Subcutaneous adipose tissue (tissue), 4 donors: Measurements from ENCODE around the gene CLDN15. TPM values are rescaled to one million over a fixed set of nuclear protein-coding genes. Genes with fewer than 3 reads are reported as not detected.

ENCODE experiments used
- small RNA-seq: library from RNA; depleted of rRNA; stranded (forward); fragments of <200 nt; gene quantifications from one replicate; pipeline ENCODE3, GENCODE V24; 2016
- total RNA-seq, 4 donors: library from RNA; depleted of rRNA; stranded (reverse); fragments of >200 nt; gene quantifications; one replicate each; pipeline ENCODE4 v1.1.0, GENCODE V29; 2016
- TF ChIP-seq, protein P1 (sequence below): fragments of 450-650 bp; IDR thresholded peaks from one replicate; pipeline ENCODE4 v1.5.1; 2016; ENCODE audit warnings: low read depth, mild to moderate bottlenecking, control low read depth, antibody characterized with exemption, moderate library complexity

Gene CLDN15
- total RNA-seq, 4 donors from 2014 or later, result 12.1 to 29.8 (median 17.9) TPM

DNA sequence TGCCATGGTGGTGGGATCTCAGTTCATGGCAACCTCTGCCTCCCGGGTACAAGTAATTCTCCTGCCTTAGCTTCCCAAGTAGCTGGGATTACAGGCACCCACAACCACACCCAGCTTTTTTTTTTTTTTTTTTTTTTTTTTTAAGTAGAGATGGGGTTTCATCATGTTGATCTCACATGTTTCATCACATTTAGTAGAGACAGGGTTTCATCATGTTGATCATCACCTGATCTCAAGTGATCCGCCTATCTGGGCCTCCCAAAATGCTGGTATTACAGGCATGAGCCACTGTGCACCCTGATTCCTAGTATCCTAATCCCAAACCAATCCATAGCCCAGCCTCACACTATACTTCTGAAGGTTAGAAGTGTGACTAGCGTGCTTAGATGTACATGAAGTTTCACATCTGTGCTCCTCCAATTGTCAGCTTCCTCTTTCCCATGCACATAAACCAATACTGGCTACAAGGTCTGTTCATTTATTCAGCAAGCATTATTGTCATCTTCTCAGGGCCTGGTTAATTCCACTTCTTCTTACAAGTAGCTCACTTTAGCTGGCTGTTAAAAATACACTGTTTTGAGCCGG is 50.7 kb downstream of the CLDN15 start:
- TF ChIP-seq, protein P1, sequence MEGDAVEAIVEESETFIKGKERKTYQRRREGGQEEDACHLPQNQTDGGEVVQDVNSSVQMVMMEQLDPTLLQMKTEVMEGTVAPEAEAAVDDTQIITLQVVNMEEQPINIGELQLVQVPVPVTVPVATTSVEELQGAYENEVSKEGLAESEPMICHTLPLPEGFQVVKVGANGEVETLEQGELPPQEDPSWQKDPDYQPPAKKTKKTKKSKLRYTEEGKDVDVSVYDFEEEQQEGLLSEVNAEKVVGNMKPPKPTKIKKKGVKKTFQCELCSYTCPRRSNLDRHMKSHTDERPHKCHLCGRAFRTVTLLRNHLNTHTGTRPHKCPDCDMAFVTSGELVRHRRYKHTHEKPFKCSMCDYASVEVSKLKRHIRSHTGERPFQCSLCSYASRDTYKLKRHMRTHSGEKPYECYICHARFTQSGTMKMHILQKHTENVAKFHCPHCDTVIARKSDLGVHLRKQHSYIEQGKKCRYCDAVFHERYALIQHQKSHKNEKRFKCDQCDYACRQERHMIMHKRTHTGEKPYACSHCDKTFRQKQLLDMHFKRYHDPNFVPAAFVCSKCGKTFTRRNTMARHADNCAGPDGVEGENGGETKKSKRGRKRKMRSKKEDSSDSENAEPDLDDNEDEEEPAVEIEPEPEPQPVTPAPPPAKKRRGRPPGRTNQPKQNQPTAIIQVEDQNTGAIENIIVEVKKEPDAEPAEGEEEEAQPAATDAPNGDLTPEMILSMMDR, result no peak

DNA sequence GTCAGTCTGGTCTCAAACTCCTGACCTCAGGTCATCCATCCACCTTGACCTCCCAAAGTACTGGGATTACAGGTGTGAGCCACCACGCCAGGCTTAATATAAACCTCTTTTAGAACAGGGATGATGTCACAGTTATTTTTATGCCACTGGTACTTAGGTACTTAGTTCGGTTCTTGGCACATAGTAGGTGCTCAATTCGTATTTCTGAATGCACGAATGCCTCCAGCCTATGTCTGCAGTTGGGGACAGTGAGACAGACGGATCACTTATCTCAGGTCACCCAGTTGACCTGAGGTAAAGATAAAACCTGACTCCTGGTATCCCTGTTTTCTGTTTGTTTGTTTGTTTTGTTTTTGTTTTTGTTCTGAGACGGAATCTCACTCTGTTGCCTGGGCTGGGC is 51.4 kb downstream of the CLDN15 start:
- TF ChIP-seq, protein P1, result no peak

DNA sequence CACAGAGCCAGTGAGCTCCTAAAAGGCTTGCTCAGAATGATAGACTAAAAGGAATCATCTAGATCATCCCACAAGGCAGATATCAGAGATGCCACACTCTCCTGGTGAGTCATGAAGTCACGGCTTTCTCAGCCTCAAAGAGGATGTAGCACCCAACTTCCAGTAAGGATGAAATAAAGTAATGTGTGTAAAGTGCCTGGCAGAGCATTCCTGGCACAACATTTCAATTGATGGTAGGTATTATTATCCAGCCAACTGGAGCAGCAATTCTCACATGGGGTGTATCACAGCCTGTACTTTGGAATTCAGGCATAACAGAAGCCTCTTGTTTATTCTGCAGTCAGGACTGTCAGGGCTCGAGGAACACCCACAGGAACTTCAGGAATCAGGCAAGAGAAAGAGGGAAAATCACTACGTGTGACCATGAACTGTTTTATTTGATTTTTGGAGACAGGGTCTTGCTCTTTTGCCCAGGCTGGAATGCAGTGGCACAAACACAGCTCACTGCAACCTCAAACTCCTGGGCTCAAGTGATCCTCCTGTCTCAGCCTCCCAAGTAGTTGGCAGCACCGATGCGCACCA is 52.3 kb downstream of the CLDN15 start:
- TF ChIP-seq, protein P1, result no peak

Small RNA genes lying within 50 kb of the gene (small RNA-seq; reads per million reads assigned to genes)
- not detected for gene RNU6-1104P

Other genes with a start within 250 kb of the CLDN15 start
- gene MUC17, start 217.7 kb downstream of the CLDN15 start, total RNA-seq, result under 1 TPM in 1 of 4 donors, not detected in 3; under 0.01 TPM
- 10 to 100 TPM; 11.9 to 47.1 (median 15.3) TPM for gene TRIM56, start 152.3 kb downstream of the CLDN15 start, total RNA-seq
- gene SERPINE1, start 110.7 kb downstream of the CLDN15 start, total RNA-seq, result 10 to 100 TPM in 2 of 4 donors, 1 to 10 TPM in 2; 6.0 to 25.5 (median 11.4) TPM
- 10 to 100 TPM in 3 of 4 donors, 1 to 10 TPM in 1; 7.7 to 42.2 (median 23.8) TPM for gene AP1S1, start 83.3 kb downstream of the CLDN15 start, total RNA-seq
- not detected for gene VGF, start 72.2 kb downstream of the CLDN15 start, total RNA-seq
- not detected for gene NAT16, start 57.5 kb downstream of the CLDN15 start, total RNA-seq
- not detected for gene MOGAT3, start 36.8 kb downstream of the CLDN15 start, total RNA-seq
- gene PLOD3, start 20.2 kb downstream of the CLDN15 start, total RNA-seq, result 10 to 100 TPM; 35.7 to 45.0 (median 42.6) TPM
- gene ZNHIT1, start 19.6 kb downstream of the CLDN15 start, total RNA-seq, result 100 to 1,000 TPM in 1 of 4 donors, 10 to 100 TPM in 3; 54.0 to 115 (median 92.2) TPM
- 100 to 1,000 TPM; 193 to 369 (median 258) TPM for gene FIS1, start 7.3 kb upstream of the CLDN15 start, total RNA-seq
- 10 to 100 TPM; 10.4 to 17.8 (median 15.7) TPM for gene IFT22, start 84.0 kb upstream of the CLDN15 start, total RNA-seq
- gene COL26A1, start 125.1 kb upstream of the CLDN15 start, total RNA-seq, result not detected